Activated naive CD4-positive, alpha-beta T cell treated with anti-CD3 and anti-CD28 coated beads, Interleukin-2, amount 50 U/mL, for 72 hours (primary cell): ENCODE measurements around the gene LYSMD2. TPM values are rescaled to one million over a fixed set of nuclear protein-coding genes. Genes with fewer than 3 reads are reported as not detected.

Experiments
- ATAC-seq, 2 donors: fragments of 150-1000 bp; cut with Tn5 transposase; 2 replicates each; pipeline ENCODE4 v1.10.0; 2021; ENCODE audit warnings: mild to moderate bottlenecking in 2 of 2, moderate library complexity in 2 of 2
- DNase-seq, 2 donors: peaks; one replicate each; pipeline ENCODE4 v3.0.0; 2021 to 2022; ENCODE audit warnings: low spot score in 2 of 2
- H3K27ac Mint-ChIP-seq, 2 donors: one replicate each; pipeline ENCODE4 v1.8.0; 2022; ENCODE audit warnings: mild to moderate bottlenecking in 2 of 2, mixed read lengths in 2 of 2
- H3K36me3 Mint-ChIP-seq, 2 donors: one replicate each; pipeline ENCODE4 v1.8.0; 2022; ENCODE audit warnings: mixed read lengths in 2 of 2
- H3K9me3 Mint-ChIP-seq, 2 donors: one replicate each; pipeline ENCODE4 v1.8.0; 2022; ENCODE audit warnings: mixed read lengths in 2 of 2
- total RNA-seq, 2 donors: library from RNA; stranded (reverse); gene quantifications; one replicate each; pipeline ENCODE4 v1.2.3, GENCODE V29; 2022

LYSMD2 gene
- total RNA-seq, 2 donors from 2014 or later: 10.7 to 16.5 TPM

- peak overlapping the region in 1 of 2 donors; percentile 87 for H3K27ac Mint-ChIP-seq
- peaks cover 0 to 4% of the 10 kb centered on the region in 2 donors for H3K9me3 Mint-ChIP-seq
- ATAC-seq: no peak
- H3K36me3 Mint-ChIP-seq: peaks cover 0 to 22% of the 10 kb centered on the region in 2 donors
- no peak for DNase-seq
Observed at GRCh38 chr15:51732646-51733045, 4.8 kb downstream of the LYSMD2 start.

- ATAC-seq (peak; percentile 48 to 60), DNase-seq (peak in 1 of 2 donors; percentile 23)
- Mint-ChIP-seq H3K9me3 (peaks cover 0 to 4% of the 10 kb centered on the region in 2 donors), H3K36me3 (peaks cover 0 to 22% of the 10 kb centered on the region in 2 donors), H3K27ac (peak overlapping the region; percentile 87 to 92)
Observed at GRCh38 chr15:51731549-51732267, 5.7 kb downstream of the LYSMD2 start.

GRCh38 chr15:51727141-51727897 is 10.1 kb downstream of the LYSMD2 start:
- ATAC-seq: peak; percentile 28 to 42
- Mint-ChIP-seq H3K9me3 (peaks cover 0 to 4% of the 10 kb centered on the region in 2 donors), H3K27ac (peak overlapping the region in 1 of 2 donors; percentile 16), H3K36me3 (peaks cover 0 to 11% of the 10 kb centered on the region in 2 donors)
- DNase-seq: no peak

- Mint-ChIP-seq H3K36me3 (peaks cover 0 to 11% of the 10 kb centered on the region in 2 donors), H3K9me3 (peaks cover 0 to 4% of the 10 kb centered on the region in 2 donors), H3K27ac (peak overlapping the region in 1 of 2 donors; percentile 56)
- peak; percentile 92 to 97 for ATAC-seq
- no peak for DNase-seq
Observed at GRCh38 chr15:51726302-51727073, 11.0 kb downstream of the LYSMD2 start.

GRCh38 chr15:51724673-51725072 is 12.8 kb downstream of the LYSMD2 start:
- no peak for ATAC-seq
- Mint-ChIP-seq H3K27ac (peak overlapping the region in 1 of 2 donors; percentile 48), H3K36me3 (peaks cover 6 to 15% of the 10 kb centered on the region in 2 donors), H3K9me3 (no peaks in the 10 kb centered on the region)
- DNase-seq: no peak

GRCh38 chr15:51724199-51724598 is 13.3 kb downstream of the LYSMD2 start:
- Mint-ChIP-seq H3K9me3 (no peaks in the 10 kb centered on the region), H3K27ac (no peak overlapping the region), H3K36me3 (peaks cover 6 to 15% of the 10 kb centered on the region in 2 donors)
- DNase-seq (no peak), ATAC-seq (no peak)

GRCh38 chr15:51721199-51721960 is 16.1 kb downstream of the LYSMD2 start:
- no peak overlapping the region for H3K27ac Mint-ChIP-seq

GRCh38 chr15:51720201-51720995 is 17.1 kb downstream of the LYSMD2 start:
- no peak for ATAC-seq
- Mint-ChIP-seq H3K27ac (no peak overlapping the region), H3K9me3 (no peaks in the 10 kb centered on the region), H3K36me3 (peaks cover 6 to 11% of the 10 kb centered on the region in 2 donors)
- no peak for DNase-seq

More at GRCh38 chr15:51721199-51721960, 16.1 kb downstream of the LYSMD2 start:
- ATAC-seq (peak in 1 of 2 donors; percentile 46), DNase-seq (no peak)
- Mint-ChIP-seq H3K9me3 (no peaks in the 10 kb centered on the region), H3K36me3 (peaks cover 6 to 11% of the 10 kb centered on the region in 2 donors)

GRCh38 chr15:51718746-51719145 is 18.7 kb downstream of the LYSMD2 start:
- H3K9me3 Mint-ChIP-seq: no peaks in the 10 kb centered on the region
- DNase-seq (no peak), ATAC-seq (no peak)
- no peak overlapping the region for H3K27ac Mint-ChIP-seq
- peaks cover 6 to 11% of the 10 kb centered on the region in 2 donors for H3K36me3 Mint-ChIP-seq

- ATAC-seq (no peak), DNase-seq (no peak)
- no peaks in the 10 kb centered on the region for H3K9me3 Mint-ChIP-seq
- H3K27ac Mint-ChIP-seq: no peak overlapping the region
- H3K36me3 Mint-ChIP-seq: peaks cover 6 to 11% of the 10 kb centered on the region in 2 donors
Observed at GRCh38 chr15:51718219-51718618, 19.2 kb downstream of the LYSMD2 start.

- Mint-ChIP-seq H3K27ac (no peak overlapping the region), H3K36me3 (no peaks in the 10 kb centered on the region), H3K9me3 (no peaks in the 10 kb centered on the region)
- ATAC-seq (no peak), DNase-seq (no peak)
Observed at GRCh38 chr15:51714911-51715310, 22.5 kb downstream of the LYSMD2 start.

GRCh38 chr15:51714162-51714561 is 23.3 kb downstream of the LYSMD2 start:
- no peak overlapping the region for H3K27ac Mint-ChIP-seq

GRCh38 chr15:51709031-51709430 is 28.4 kb downstream of the LYSMD2 start:
- DNase-seq: no peak
- Mint-ChIP-seq H3K9me3 (no peaks in the 10 kb centered on the region), H3K36me3 (no peaks in the 10 kb centered on the region), H3K27ac (no peak overlapping the region)
- ATAC-seq: no peak

More at GRCh38 chr15:51714162-51714561, 23.3 kb downstream of the LYSMD2 start:
- ATAC-seq (no peak), DNase-seq (no peak)
- no peaks in the 10 kb centered on the region for H3K36me3 Mint-ChIP-seq
- H3K9me3 Mint-ChIP-seq: no peaks in the 10 kb centered on the region

GRCh38 chr15:51708013-51708412 is 29.4 kb downstream of the LYSMD2 start:
- Mint-ChIP-seq H3K9me3 (no peaks in the 10 kb centered on the region), H3K27ac (no peak overlapping the region), H3K36me3 (no peaks in the 10 kb centered on the region)
- ATAC-seq: no peak
- DNase-seq: no peak

GRCh38 chr15:51706926-51707608 is 30.4 kb downstream of the LYSMD2 start:
- Mint-ChIP-seq H3K27ac (no peak overlapping the region), H3K9me3 (no peaks in the 10 kb centered on the region), H3K36me3 (no peaks in the 10 kb centered on the region)
- no peak for ATAC-seq
- no peak for DNase-seq
